Calu3 (cell line): Measurements from ENCODE around the gene BMPER. TPM values are rescaled to one million over a fixed set of nuclear protein-coding genes. Genes with fewer than 3 reads are reported as not detected.

ENCODE experiments used
- BruUV-seq: library from RNA; stranded (reverse); fragments of 400-500 nt; replicated peaks from 2 replicates; lab custom pipeline; 2021; lab: Mats Ljungman, UMichigan
- CTCF ChIA-PET: fragments of 300-600 bp; sonication (Branson Sonifier 250); formaldehyde crosslinking; loops from one replicate; lab custom pipeline; 2022; ENCODE audit warnings: antibody characterized with exemption; lab: Charles Lee
- DNase-seq: peaks from one replicate; pipeline ENCODE4 v3.0.0; 2022
- H3K27ac Mint-ChIP-seq: one replicate; pipeline ENCODE4 v1.8.0; 2022; ENCODE audit warnings: mixed read lengths; ENCODE audit not compliant: unreplicated experiment
- H3K27me3 Mint-ChIP-seq: one replicate; pipeline ENCODE4 v1.8.0; 2022; ENCODE audit warnings: mixed read lengths; ENCODE audit not compliant: unreplicated experiment
- H3K36me3 Mint-ChIP-seq: one replicate; pipeline ENCODE4 v1.8.0; 2022; ENCODE audit warnings: mild to moderate bottlenecking, moderate library complexity, mixed read lengths; ENCODE audit not compliant: insufficient read depth, unreplicated experiment
- H3K4me1 Mint-ChIP-seq: one replicate; pipeline ENCODE4 v1.8.0; 2022; ENCODE audit warnings: mild to moderate bottlenecking, low read depth, mixed read lengths; ENCODE audit not compliant: unreplicated experiment
- H3K4me3 Mint-ChIP-seq: one replicate; pipeline ENCODE4 v1.8.0; 2022; ENCODE audit warnings: mild to moderate bottlenecking, low read depth, moderate library complexity, mixed read lengths; ENCODE audit not compliant: unreplicated experiment
- H3K9me3 Mint-ChIP-seq: one replicate; pipeline ENCODE4 v1.8.0; 2022; ENCODE audit warnings: low read depth, mixed read lengths; ENCODE audit not compliant: unreplicated experiment
- intact Hi-C: fragments of 100-400 bp; cut with micrococcal nuclease; formaldehyde crosslinking; loops from one replicate; pipeline ENCODE4 v1.10.0; 2022; ENCODE audit not compliant: unreplicated experiment
- total RNA-seq: library from RNA; stranded (reverse); gene quantifications from 2 replicates; pipeline ENCODE4 v1.2.3, GENCODE V29; 2022
- TF ChIP-seq, protein P1 (sequence below): fragments of 200-600 bp; IDR thresholded peaks from one replicate; pipeline ENCODE4 v1.8.0; 2022; ENCODE audit warnings: antibody characterized with exemption; ENCODE audit not compliant: unreplicated experiment

BMPER gene
- total RNA-seq, 1 experiment from 2014 or later: not detected

DNA sequence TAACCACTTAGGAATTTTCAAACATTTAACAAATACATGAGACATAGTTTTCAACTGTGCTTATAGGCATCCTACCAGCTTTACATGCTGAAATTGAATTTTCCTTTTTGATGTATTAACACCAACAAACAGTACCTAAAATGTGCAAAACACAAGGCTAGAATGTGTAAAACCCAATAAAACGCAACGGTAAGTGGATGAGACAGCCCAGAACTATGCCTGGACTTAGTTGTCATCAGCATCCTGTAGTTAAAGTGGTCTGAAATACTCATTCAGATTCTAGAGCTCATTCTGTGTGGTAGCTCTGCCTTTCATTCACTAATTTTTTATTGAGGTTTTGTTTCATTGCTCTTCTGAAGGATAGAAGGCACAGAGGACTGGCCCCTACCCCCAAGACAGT is 137.1 kb downstream of the BMPER start:
- BruUV-seq: no TSS peak
- Mint-ChIP-seq H3K27ac (no peak overlapping the region), H3K9me3 (peaks cover 3% of the 10 kb centered on the region), H3K36me3 (no peaks in the 10 kb centered on the region), H3K4me1 (peaks cover 2% of the 10 kb centered on the region), H3K4me3 (no peak overlapping the region), H3K27me3 (peaks cover 8% of the 10 kb centered on the region)
- CTCF ChIA-PET: interaction anchor here (0.6 to 1.5 kb wide), 2 partner anchors 46 to 60 kb away, joined by 3 read pairs; no protein-coding TSS in a partner anchor
- TF ChIP-seq, protein P1, sequence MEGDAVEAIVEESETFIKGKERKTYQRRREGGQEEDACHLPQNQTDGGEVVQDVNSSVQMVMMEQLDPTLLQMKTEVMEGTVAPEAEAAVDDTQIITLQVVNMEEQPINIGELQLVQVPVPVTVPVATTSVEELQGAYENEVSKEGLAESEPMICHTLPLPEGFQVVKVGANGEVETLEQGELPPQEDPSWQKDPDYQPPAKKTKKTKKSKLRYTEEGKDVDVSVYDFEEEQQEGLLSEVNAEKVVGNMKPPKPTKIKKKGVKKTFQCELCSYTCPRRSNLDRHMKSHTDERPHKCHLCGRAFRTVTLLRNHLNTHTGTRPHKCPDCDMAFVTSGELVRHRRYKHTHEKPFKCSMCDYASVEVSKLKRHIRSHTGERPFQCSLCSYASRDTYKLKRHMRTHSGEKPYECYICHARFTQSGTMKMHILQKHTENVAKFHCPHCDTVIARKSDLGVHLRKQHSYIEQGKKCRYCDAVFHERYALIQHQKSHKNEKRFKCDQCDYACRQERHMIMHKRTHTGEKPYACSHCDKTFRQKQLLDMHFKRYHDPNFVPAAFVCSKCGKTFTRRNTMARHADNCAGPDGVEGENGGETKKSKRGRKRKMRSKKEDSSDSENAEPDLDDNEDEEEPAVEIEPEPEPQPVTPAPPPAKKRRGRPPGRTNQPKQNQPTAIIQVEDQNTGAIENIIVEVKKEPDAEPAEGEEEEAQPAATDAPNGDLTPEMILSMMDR: no peak
- intact Hi-C loops: no loop called here
- DNase-seq: no peak

DNA sequence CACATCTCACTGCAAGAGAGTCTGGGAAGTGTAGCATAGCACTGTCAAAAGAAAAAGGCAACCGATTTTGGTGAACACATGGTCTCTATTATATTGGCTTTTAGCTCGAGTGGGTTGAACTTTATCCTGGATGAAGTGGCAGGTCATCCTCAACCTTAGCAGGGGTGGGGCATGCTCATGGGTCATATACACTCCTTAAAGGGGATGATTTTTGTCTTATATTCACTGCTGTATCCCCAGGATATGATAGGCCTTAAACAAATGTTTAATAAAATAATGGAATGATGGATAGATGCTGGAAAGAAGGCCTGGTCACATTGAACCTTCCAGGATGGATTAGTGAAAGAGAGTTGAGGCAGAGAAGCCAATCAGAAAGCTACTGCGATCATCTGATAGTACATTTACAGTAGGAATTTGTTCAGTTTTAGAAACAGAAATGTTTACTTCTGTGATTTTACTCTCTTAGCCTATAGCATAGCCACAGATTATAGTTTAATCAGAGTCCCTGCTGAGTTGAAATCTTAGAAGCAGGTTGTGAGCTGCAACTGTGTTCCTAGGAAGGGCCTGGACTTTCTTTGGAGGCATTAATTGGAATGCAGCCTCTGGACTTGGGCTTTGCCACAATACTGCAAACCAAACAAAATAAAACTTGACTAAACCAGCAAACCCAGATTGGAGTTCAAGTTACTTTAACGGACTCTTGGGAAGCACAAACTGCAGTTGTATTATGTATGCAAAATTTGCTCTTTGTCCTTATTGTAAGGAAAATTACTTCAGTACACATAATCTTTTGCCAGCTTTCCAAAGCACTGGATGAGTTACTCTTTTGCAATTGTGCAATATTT is 138.3 kb downstream of the BMPER start:
- DNase-seq: no peak
- TF ChIP-seq, protein P1: no peak
- no peaks in the 10 kb centered on the region for H3K4me1 Mint-ChIP-seq
- H3K36me3 Mint-ChIP-seq: no peaks in the 10 kb centered on the region
- H3K27me3 Mint-ChIP-seq: peaks cover 8% of the 10 kb centered on the region
- CTCF ChIA-PET: no interaction called here
- BruUV-seq: no TSS peak
- H3K4me3 Mint-ChIP-seq: no peak overlapping the region
- no peak overlapping the region for H3K27ac Mint-ChIP-seq
- peaks cover 3% of the 10 kb centered on the region for H3K9me3 Mint-ChIP-seq
- intact Hi-C loops: no loop called here

DNA sequence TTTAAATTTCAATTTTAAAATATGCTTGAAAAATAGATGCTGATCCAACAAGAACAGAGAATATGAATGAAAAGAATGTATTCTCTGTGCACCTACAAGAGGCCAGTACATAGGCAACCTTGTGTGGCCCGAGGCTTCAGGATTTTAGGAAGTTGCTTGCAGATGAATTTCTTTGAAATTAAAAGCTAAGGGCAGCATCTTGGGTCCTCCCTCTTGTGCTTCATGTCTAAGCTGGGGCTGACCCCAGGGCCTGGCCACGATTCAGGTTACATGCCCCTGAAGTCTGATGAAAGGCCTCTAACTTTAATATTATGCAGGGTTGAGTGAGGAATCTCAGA is 138.9 kb downstream of the BMPER start:
- Mint-ChIP-seq H3K9me3 (peaks cover 3% of the 10 kb centered on the region), H3K27me3 (peaks cover 8% of the 10 kb centered on the region), H3K4me1 (no peaks in the 10 kb centered on the region), H3K36me3 (no peaks in the 10 kb centered on the region), H3K27ac (no peak overlapping the region), H3K4me3 (no peak overlapping the region)
- BruUV-seq: no TSS peak
- intact Hi-C loops: no loop called here
- CTCF ChIA-PET: no interaction called here
- no peak for DNase-seq
- TF ChIP-seq, protein P1: no peak

DNA sequence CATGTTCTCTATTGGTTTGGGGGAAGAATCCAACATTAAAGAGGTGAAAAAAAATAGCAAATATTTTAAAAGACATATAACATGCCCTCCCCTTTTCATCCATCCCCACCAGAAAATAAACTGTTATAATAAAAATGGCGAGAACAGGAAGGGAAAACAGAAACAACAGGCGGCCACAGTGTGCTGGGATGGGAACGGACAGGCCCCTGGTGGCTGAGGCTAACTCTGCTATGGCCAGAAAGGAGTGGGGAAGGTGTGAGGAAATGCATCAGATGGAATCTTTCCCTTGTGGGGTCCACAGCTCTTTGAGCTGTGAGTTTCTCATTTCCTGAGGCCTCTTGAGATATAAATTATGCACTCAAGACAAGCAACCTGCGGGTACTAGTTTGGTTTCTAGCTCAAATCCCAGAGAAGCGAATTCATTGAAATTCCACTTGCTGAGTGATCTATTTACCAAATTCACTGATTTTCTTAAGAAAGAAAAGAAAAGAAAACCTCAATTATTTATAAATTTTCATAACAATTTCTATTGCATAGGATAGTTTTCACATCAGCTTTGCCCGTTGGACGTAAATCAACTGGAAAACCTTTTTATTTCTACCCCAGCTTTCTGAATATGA is 139.5 kb downstream of the BMPER start:
- H3K9me3 Mint-ChIP-seq: peaks cover 3% of the 10 kb centered on the region
- no TSS peak for BruUV-seq
- TF ChIP-seq, protein P1: no peak
- H3K4me1 Mint-ChIP-seq: no peaks in the 10 kb centered on the region
- intact Hi-C loops: no loop called here
- no peaks in the 10 kb centered on the region for H3K36me3 Mint-ChIP-seq
- no peak for DNase-seq
- peaks cover 8% of the 10 kb centered on the region for H3K27me3 Mint-ChIP-seq
- H3K4me3 Mint-ChIP-seq: no peak overlapping the region
- CTCF ChIA-PET: no interaction called here
- no peak overlapping the region for H3K27ac Mint-ChIP-seq
